ENCODE data around the gene TMEFF1.
A peak's percentile ranks its signal among the peaks of the same experiment; 100 is the strongest.

The TMEFF1 gene

DNA sequence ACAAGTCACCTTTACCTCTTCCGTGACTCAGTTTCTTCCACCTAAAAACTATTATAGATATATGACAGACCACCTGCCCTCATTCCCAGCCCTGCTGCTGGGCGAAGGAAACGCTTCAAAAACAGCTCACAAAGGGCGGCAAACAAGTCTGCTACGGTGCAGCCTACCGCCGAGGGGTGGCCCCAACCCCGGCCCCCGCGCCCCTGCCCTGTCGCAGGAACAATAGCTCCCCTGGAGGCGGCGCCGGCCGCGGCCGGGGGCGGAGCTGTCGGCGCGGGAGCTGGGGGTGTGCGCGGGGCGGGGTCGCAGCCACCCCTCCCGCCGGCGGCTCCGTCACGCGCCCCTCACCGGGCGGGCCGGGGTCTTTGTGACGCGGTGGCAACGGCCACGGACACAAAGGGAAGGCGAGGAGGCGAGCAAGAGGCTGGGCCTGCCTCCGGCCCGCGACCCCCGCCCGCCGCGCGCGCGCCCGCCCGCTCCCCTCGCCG, at the start of gene TMEFF1:
TMEFF1 (plus strand) TSS at position 362 of the 488 bp plus-strand sequence. CDS start 396 bp downstream, outside the sequence.
- H3K4me3 ChIP-seq (ENCODE audit: low read depth, low read length), result peak within 1 kb of the TSS; percentile 49
- TF ChIP-seq, protein P1, sequence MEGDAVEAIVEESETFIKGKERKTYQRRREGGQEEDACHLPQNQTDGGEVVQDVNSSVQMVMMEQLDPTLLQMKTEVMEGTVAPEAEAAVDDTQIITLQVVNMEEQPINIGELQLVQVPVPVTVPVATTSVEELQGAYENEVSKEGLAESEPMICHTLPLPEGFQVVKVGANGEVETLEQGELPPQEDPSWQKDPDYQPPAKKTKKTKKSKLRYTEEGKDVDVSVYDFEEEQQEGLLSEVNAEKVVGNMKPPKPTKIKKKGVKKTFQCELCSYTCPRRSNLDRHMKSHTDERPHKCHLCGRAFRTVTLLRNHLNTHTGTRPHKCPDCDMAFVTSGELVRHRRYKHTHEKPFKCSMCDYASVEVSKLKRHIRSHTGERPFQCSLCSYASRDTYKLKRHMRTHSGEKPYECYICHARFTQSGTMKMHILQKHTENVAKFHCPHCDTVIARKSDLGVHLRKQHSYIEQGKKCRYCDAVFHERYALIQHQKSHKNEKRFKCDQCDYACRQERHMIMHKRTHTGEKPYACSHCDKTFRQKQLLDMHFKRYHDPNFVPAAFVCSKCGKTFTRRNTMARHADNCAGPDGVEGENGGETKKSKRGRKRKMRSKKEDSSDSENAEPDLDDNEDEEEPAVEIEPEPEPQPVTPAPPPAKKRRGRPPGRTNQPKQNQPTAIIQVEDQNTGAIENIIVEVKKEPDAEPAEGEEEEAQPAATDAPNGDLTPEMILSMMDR (IDR thresholded peaks at IDR 0.05; ENCODE audit: low read depth, low read length, missing control alignments), result peak; percentile 6
- no peak for DNase-seq (ENCODE audit: low read depth)

GRCh38 chr9:100425758-100426157, 47.2 kb upstream of the TMEFF1 start:
- TF ChIP-seq, protein P1 (IDR thresholded peaks at IDR 0.05; ENCODE audit: low read depth, low read length, missing control alignments), result no peak
- no peak overlapping the region for H3K4me3 ChIP-seq (ENCODE audit: low read depth, low read length)
- no peak for DNase-seq (ENCODE audit: low read depth)

DNA sequence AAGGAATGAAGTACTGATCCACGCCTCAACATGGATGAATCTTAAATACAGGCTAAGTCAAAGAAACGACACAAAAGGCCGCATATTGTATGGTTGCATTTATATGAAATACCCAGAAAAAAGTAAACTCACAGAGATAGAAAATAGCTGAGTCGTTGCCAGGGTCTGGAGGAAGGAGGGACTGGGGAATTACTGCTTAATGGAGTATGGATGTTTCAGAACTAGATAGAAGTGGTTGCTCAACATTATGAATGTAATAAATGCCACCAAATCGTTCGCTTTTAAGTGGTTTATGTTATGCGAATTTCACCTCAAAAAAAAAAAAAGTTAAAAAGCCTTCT, 46.8 kb upstream of the TMEFF1 start:
- TF ChIP-seq, protein P1 (IDR thresholded peaks at IDR 0.05; ENCODE audit: low read depth, low read length, missing control alignments), result no peak
- H3K4me3 ChIP-seq (ENCODE audit: low read depth, low read length), result peak overlapping the region; percentile 91; the same call in 1 of the 2 replicates
- no peak for DNase-seq (ENCODE audit: low read depth)

DNA sequence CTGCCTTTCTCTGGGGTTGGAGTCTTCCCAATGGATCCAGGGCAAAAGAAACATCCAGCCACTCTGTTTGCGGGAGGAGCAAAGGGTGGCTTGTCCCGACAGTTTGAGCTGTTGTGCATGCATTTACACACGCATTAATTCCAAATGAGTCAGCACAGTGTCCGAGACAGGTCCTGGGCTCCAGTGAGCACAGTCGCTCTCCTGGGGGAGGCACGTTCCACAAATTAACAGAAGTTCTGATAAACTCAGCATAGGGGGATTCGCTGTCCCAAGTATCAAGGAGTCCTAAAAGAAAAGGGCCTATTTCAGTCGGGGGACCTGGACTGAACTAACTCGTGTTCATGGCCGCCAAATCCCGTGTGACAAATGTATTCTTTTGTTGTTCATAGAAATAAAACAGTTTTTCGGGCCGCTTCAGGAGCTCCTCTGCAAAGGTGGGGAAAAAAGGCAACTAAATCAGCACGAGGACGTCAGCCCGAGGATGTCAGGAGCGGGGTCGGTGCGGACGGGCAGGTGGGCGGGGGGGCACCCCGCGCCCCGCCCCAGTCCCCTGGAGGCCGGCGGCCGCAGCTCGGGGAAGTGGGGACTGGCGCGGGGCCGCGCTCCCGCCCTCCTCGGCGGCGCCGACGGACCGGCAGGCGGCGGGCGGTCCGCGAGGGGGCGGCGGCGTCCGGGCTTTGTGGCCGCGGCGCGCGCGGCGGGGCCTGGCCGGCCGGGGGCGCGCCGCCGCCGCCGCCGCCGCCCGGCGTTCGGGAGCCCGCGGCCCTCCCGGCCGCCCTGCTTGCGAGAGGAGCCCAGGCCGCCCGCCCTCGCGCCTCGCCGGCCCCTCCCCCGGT, 46.2 kb upstream of the TMEFF1 start, which contains the start of gene MSANTD3:
MSANTD3 (plus strand) TSS at position 614 of the 836 bp plus-strand sequence. CDS start 14,796 bp downstream, outside the sequence.
- DNase-seq (ENCODE audit: low read depth), result no peak
- H3K4me3 ChIP-seq (ENCODE audit: low read depth, low read length), result peak within 1 kb of the TSS; percentile 91
- TF ChIP-seq, protein P1 (IDR thresholded peaks at IDR 0.05; ENCODE audit: low read depth, low read length, missing control alignments), result no peak

DNA sequence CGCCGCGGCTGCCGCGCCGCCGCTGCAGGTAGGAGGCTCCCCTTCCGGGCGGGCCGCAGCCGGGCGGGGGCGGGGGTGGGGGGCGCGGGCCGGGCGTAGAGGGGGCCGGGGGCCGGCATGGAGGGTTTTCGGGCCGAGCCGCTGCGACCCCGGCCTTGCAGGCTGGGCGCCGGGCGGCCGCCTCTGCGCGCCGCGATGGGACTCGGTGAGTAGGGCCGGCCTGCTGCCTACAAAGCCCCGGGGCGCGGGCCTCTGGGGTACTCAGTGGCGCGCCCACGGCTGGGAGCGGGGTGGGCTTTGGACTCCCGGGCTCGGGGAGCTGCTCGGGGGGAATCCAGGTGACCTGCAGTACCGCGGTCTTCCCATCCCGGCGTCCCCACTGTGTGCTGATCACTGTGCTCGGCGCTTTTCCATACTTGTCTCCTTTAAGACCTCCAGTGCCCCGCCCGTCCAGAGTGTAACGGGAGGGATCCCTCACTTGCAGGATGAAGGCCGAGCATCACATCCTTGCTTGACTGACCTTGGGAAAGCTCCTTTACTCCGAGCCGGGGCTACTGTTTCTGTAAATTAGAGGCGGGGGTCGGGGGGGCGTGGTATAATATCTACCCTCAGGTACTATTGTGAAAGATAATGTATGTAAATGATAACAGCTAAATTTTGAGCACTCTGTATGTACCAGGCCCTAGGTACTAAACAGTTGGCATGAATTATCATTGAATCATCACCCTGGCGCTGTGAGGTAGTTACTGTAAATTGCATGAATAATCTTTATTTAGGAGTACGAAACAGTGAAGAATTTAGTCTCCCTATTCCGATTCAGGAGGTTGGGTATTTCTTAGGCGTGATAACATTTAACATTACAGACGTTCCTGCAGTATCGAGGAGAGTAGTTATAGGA, 45.3 kb upstream of the TMEFF1 start:
- TF ChIP-seq, protein P1 (IDR thresholded peaks at IDR 0.05; ENCODE audit: low read depth, low read length, missing control alignments), result no peak
- H3K4me3 ChIP-seq (ENCODE audit: low read depth, low read length), result peak overlapping the region; percentile 91
- DNase-seq (ENCODE audit: low read depth), result no peak

GRCh38 chr9:100428871-100429654, 43.9 kb upstream of the TMEFF1 start:
- no peak for DNase-seq (ENCODE audit: low read depth)

More at GRCh38 chr9:100428871-100429654, 43.9 kb upstream of the TMEFF1 start:
- TF ChIP-seq, protein P1 (IDR thresholded peaks at IDR 0.05; ENCODE audit: low read depth, low read length, missing control alignments), result no peak
- no peak overlapping the region for H3K4me3 ChIP-seq (ENCODE audit: low read depth, low read length)

Measured in GM12864 (cell line).